ENCODE results near the gene AHCY. TPM values are rescaled to one million over a fixed set of nuclear protein-coding genes. Genes with fewer than 3 reads are reported as not detected.
"Not testable (repeated sequence)": the region's sequence is repeated elsewhere in the genome, so short reads cannot be mapped to it uniquely, and the experiment has no call there.

Gene AHCY
- total and polyA plus RNA-seq, 8 donors: 89.1 to 121 (median 118) TPM

- Histone ChIP-seq H3K27me3 (peaks cover 0 to 13% of the 10 kb centered on the region in 2 donors), H3K36me3 (peaks cover 0 to 41% of the 10 kb centered on the region in 2 donors), H3K4me1 (peaks cover 0 to 13% of the 10 kb centered on the region in 2 donors), H3K27ac (no peak overlapping the region), H3K4me3 (no peak overlapping the region), H3K9me3 (no peaks in the 10 kb centered on the region)
- intact Hi-C loops (cut with DNase I): no loop called here
- TF ChIP-seq CTCF (IDR thresholded peaks at IDR 0.05): no peak
- no peak for DNase-seq
- ATAC-seq: no peak
Observed at GRCh38 chr20:34271956-34272355, 31.2 kb downstream of the AHCY start.

GRCh38 chr20:34269996-34270627, 33.0 kb downstream of the AHCY start:
- Histone ChIP-seq H3K27me3 (peaks cover 0 to 13% of the 10 kb centered on the region in 2 donors), H3K27ac (no peak overlapping the region), H3K9me3 (no peaks in the 10 kb centered on the region), H3K4me1 (peaks cover 0 to 13% of the 10 kb centered on the region in 2 donors), H3K4me3 (no peak overlapping the region), H3K36me3 (peaks cover 0 to 22% of the 10 kb centered on the region in 2 donors)
- DNase-seq (no peak), ATAC-seq (no peak)
- no peak for TF ChIP-seq CTCF (IDR thresholded peaks at IDR 0.05)
- intact Hi-C loops (cut with DNase I): no loop called here

GRCh38 chr20:34268851-34269636, 34.1 kb downstream of the AHCY start:
- ATAC-seq (peak; percentile 89), DNase-seq (peak; percentile 31 to 87 (median 46))
- intact Hi-C loops (cut with DNase I): no loop called here
- peaks cover 0 to 13% of the 10 kb centered on the region in 2 donors for H3K27me3 ChIP-seq
- no peak overlapping the region for H3K27ac ChIP-seq
- peaks cover 0 to 13% of the 10 kb centered on the region in 2 donors for H3K4me1 ChIP-seq
- TF ChIP-seq CTCF (IDR thresholded peaks at IDR 0.05): no peak
- H3K4me3 ChIP-seq: peak overlapping the region; percentile 26 to 32
- no peaks in the 10 kb centered on the region for H3K9me3 ChIP-seq
- H3K36me3 ChIP-seq: peaks cover 0 to 12% of the 10 kb centered on the region in 2 donors

- Histone ChIP-seq H3K27me3 (peaks cover 0 to 13% of the 10 kb centered on the region in 2 donors), H3K9me3 (no peaks in the 10 kb centered on the region), H3K4me1 (peaks cover 0 to 19% of the 10 kb centered on the region in 2 donors), H3K4me3 (no peak overlapping the region), H3K36me3 (peaks cover 0 to 4% of the 10 kb centered on the region in 2 donors), H3K27ac (no peak overlapping the region)
- ATAC-seq (no peak), DNase-seq (no peak)
- intact Hi-C loops (cut with DNase I): no loop called here
- no peak for TF ChIP-seq CTCF (IDR thresholded peaks at IDR 0.05)
Observed at GRCh38 chr20:34268145-34268544, 35.0 kb downstream of the AHCY start.

GRCh38 chr20:34264141-34264540, 39.0 kb downstream of the AHCY start:
- Histone ChIP-seq H3K9me3 (no peaks in the 10 kb centered on the region), H3K36me3 (no peaks in the 10 kb centered on the region), H3K27me3 (peaks cover 0 to 9% of the 10 kb centered on the region in 2 donors), H3K4me1 (peaks cover 0 to 26% of the 10 kb centered on the region in 2 donors), H3K27ac (no peak overlapping the region), H3K4me3 (no peak overlapping the region)
- intact Hi-C loops (cut with DNase I): no loop called here
- no peak for TF ChIP-seq CTCF (IDR thresholded peaks at IDR 0.05)
- DNase-seq: no peak
- no peak for ATAC-seq

- H3K27ac ChIP-seq; DNase-seq; H3K36me3 ChIP-seq; intact Hi-C loops (cut with DNase I); ATAC-seq; H3K4me3 ChIP-seq; H3K27me3 ChIP-seq; H3K9me3 ChIP-seq: not testable (repeated sequence)
- peaks cover 0 to 19% of the 10 kb centered on the region in 2 donors for H3K4me1 ChIP-seq
Observed at GRCh38 chr20:34263468-34263867, 39.7 kb downstream of the AHCY start.

Data from left lung (tissue), 10 donors.